ENCODE measurements around the gene SPSB1. TPM values are rescaled to one million over a fixed set of nuclear protein-coding genes. Genes with fewer than 3 reads are reported as not detected.

SPSB1 gene
- total RNA-seq, 1 experiment from 2014 or later, result 18.2 TPM

DNA sequence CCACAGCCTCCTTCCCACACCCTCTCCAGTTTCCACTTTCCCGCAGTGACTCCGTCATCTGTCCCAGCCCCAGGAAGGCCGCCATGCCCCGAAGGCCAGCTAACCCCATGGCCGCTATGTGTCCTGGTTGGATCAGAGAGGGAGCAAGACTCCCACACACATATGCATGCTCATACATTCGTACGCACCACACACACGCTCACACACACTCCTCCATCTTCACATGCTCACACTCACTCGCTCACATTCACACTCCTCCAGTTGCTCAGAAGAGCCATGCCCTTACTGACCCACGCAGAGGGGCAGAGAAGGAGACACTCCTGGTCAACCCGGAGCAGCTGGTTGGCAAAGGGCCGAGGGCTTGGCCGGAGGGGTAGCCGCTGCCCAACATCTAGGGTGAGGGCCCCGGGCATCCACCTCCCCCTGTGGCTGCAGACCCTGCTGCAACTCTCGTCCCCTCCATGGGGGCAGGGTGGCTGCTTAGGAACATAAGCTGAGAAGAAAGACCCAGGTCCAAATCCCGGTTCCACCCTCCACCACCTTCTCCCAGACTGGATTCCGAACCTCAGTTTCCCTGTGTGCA, 124.3 kb downstream of the SPSB1 start:
- intact Hi-C loops (cut with micrococcal nuclease; ENCODE audit: unreplicated experiment), result no loop called here
- H3K27me3 Mint-ChIP-seq (ENCODE audit: insufficient read depth, unreplicated experiment), result no peaks in the 10 kb centered on the region
- no peak overlapping the region for H3K4me3 ChIP-seq (ENCODE audit: low read depth, low read length)
- no peaks in the 10 kb centered on the region for H3K36me3 ChIP-seq (ENCODE audit: control insufficient read depth, insufficient read depth, low read length)
- BruUV-seq (replicated peaks), result no TSS peak
- DNase-seq, result no peak
- peaks cover 13% of the 10 kb centered on the region for H3K4me1 ChIP-seq
- no peak overlapping the region for H3K27ac Mint-ChIP-seq (ENCODE audit: unreplicated experiment)
- ChIA-PET POLR2A (no interaction called here), CTCF (no interaction called here)
- H3K9me3 ChIP-seq, result no peaks in the 10 kb centered on the region
- TF ChIP-seq, protein P1, sequence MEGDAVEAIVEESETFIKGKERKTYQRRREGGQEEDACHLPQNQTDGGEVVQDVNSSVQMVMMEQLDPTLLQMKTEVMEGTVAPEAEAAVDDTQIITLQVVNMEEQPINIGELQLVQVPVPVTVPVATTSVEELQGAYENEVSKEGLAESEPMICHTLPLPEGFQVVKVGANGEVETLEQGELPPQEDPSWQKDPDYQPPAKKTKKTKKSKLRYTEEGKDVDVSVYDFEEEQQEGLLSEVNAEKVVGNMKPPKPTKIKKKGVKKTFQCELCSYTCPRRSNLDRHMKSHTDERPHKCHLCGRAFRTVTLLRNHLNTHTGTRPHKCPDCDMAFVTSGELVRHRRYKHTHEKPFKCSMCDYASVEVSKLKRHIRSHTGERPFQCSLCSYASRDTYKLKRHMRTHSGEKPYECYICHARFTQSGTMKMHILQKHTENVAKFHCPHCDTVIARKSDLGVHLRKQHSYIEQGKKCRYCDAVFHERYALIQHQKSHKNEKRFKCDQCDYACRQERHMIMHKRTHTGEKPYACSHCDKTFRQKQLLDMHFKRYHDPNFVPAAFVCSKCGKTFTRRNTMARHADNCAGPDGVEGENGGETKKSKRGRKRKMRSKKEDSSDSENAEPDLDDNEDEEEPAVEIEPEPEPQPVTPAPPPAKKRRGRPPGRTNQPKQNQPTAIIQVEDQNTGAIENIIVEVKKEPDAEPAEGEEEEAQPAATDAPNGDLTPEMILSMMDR (IDR thresholded peaks at IDR 0.05; ENCODE audit: insufficient read depth in 1 of 2, low read depth in 1 of 2, low read length in 1 of 2, severe bottlenecking in 1 of 2, unreplicated experiment in 1 of 2), result no peak
- H3K4me1 Mint-ChIP-seq (ENCODE audit: low read depth, unreplicated experiment), result no peaks in the 10 kb centered on the region
- no peak overlapping the region for H3K4me3 Mint-ChIP-seq (ENCODE audit: unreplicated experiment)
- H3K27me3 ChIP-seq (replicated peaks; ENCODE audit: control insufficient read depth, insufficient read depth, low read length), result no peaks in the 10 kb centered on the region
- no peaks in the 10 kb centered on the region for H3K9me3 Mint-ChIP-seq (ENCODE audit: unreplicated experiment)
- H3K36me3 Mint-ChIP-seq (ENCODE audit: insufficient read depth, unreplicated experiment), result no peaks in the 10 kb centered on the region

DNA sequence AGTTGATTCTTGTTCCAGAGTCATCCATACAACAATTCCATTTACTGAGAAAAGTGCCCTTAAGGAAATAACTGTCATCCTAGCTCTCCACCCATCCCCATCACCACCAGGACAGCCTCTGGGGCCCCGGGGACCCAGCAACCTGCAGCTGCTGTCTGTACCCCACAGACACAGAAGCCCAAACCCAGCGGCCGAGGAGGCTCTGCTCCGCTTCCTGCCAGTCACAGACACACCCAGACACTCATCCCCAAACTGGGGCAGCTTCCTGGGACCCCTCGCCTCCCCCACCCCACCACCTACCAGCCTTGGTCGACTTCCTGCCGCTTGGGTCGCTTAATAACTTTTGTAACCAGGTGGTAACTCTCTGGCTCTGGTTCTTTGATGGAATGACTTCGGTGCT, 125.0 kb downstream of the SPSB1 start:
- no peaks in the 10 kb centered on the region for H3K36me3 ChIP-seq (ENCODE audit: control insufficient read depth, insufficient read depth, low read length)
- H3K4me3 ChIP-seq (ENCODE audit: low read depth, low read length), result no peak overlapping the region
- Mint-ChIP-seq H3K4me1 (ENCODE audit: low read depth, unreplicated experiment) (no peaks in the 10 kb centered on the region), H3K36me3 (ENCODE audit: insufficient read depth, unreplicated experiment) (no peaks in the 10 kb centered on the region), H3K27ac (ENCODE audit: unreplicated experiment) (no peak overlapping the region), H3K4me3 (ENCODE audit: unreplicated experiment) (no peak overlapping the region), H3K9me3 (ENCODE audit: unreplicated experiment) (no peaks in the 10 kb centered on the region), H3K27me3 (ENCODE audit: insufficient read depth, unreplicated experiment) (no peaks in the 10 kb centered on the region)
- no peaks in the 10 kb centered on the region for H3K9me3 ChIP-seq
- POLR2A ChIA-PET, result no interaction called here
- no peaks in the 10 kb centered on the region for H3K27me3 ChIP-seq (replicated peaks; ENCODE audit: control insufficient read depth, insufficient read depth, low read length)
- BruUV-seq (replicated peaks), result no TSS peak
- CTCF ChIA-PET, result no interaction called here
- intact Hi-C loops (cut with micrococcal nuclease; ENCODE audit: unreplicated experiment), result no loop called here
- TF ChIP-seq, protein P1 (IDR thresholded peaks at IDR 0.05; ENCODE audit: insufficient read depth in 1 of 2, low read depth in 1 of 2, low read length in 1 of 2, severe bottlenecking in 1 of 2, unreplicated experiment in 1 of 2), result no peak
- DNase-seq, result no peak
- H3K4me1 ChIP-seq, result peaks cover 11% of the 10 kb centered on the region

DNA sequence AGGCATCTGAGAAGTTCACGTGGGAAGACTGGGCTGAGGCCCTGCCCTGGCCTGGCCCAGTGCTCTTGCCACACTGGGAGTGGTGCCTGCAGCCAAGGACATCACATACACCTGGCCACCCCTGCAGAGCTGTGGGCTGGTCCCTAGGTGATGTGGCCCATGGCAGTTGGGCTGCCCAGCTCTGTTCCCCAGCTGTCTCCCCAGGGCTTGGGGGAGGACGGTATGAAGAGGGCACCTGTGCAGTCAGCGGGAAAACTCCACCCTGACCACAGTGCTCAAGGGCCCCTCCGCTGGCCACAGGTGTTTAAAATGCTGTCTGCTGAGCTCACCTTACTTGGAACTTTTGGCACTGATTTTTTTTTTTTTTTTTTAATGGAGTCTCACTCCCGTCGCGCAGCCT, 126.2 kb downstream of the SPSB1 start:
- no peak for DNase-seq
- TF ChIP-seq, protein P1 (IDR thresholded peaks at IDR 0.05; ENCODE audit: insufficient read depth in 1 of 2, low read depth in 1 of 2, low read length in 1 of 2, severe bottlenecking in 1 of 2, unreplicated experiment in 1 of 2), result no peak
- Mint-ChIP-seq H3K27ac (ENCODE audit: unreplicated experiment) (no peak overlapping the region), H3K27me3 (ENCODE audit: insufficient read depth, unreplicated experiment) (no peaks in the 10 kb centered on the region), H3K4me1 (ENCODE audit: low read depth, unreplicated experiment) (no peaks in the 10 kb centered on the region), H3K9me3 (ENCODE audit: unreplicated experiment) (no peaks in the 10 kb centered on the region), H3K36me3 (ENCODE audit: insufficient read depth, unreplicated experiment) (no peaks in the 10 kb centered on the region), H3K4me3 (ENCODE audit: unreplicated experiment) (no peak overlapping the region)
- Histone ChIP-seq H3K4me1 (peaks cover 2% of the 10 kb centered on the region), H3K27me3 (replicated peaks; ENCODE audit: control insufficient read depth, insufficient read depth, low read length) (no peaks in the 10 kb centered on the region), H3K36me3 (ENCODE audit: control insufficient read depth, insufficient read depth, low read length) (no peaks in the 10 kb centered on the region), H3K4me3 (ENCODE audit: low read depth, low read length) (no peak overlapping the region), H3K9me3 (no peaks in the 10 kb centered on the region)
- intact Hi-C loops (cut with micrococcal nuclease; ENCODE audit: unreplicated experiment), result no loop called here
- BruUV-seq (replicated peaks), result no TSS peak
- ChIA-PET POLR2A (interaction anchor here (0.7 kb wide), 1 partner anchor 510 kb away, joined by 3 read pairs; no protein-coding TSS in a partner anchor), CTCF (interaction anchor here (0.7 to 1.0 kb wide), 2 partner anchors 10 to 151 kb away, joined by 3 to 5 read pairs; no protein-coding TSS in a partner anchor)

Other genes with a start within 250 kb of the SPSB1 start
- 0.70 and 1.1 TPM in 2 replicates for gene SLC2A5, start 223.3 kb upstream of the SPSB1 start, total RNA-seq (2022)
- gene GPR157, start 163.8 kb upstream of the SPSB1 start, total RNA-seq (2022), result 14.0 and 17.2 TPM in 2 replicates
- 10.1 and 13.0 TPM in 2 replicates for gene H6PD, start 58.1 kb upstream of the SPSB1 start, total RNA-seq (2022)
- 9.9 and 11.2 TPM in 2 replicates for gene SLC25A33, start 246.6 kb downstream of the SPSB1 start, total RNA-seq (2022)

All from Caco-2 (cell line).